Measurements from ENCODE around the gene LMBRD1.

The LMBRD1 gene

GRCh38 chr6:69627625-69628024 lies 169.2 kb downstream of the LMBRD1 start:
- no peak overlapping the region for H3K9ac ChIP-seq (ENCODE audit: low read depth, low read length)
- H3K4me3 ChIP-seq (ENCODE audit: low read length) = no peak overlapping the region
- H3K4me2 ChIP-seq (ENCODE audit: low read length) = no peak overlapping the region
- H3K36me3 ChIP-seq (ENCODE audit: insufficient read depth, low read length) = no peaks in the 10 kb centered on the region
- H3K27me3 ChIP-seq (ENCODE audit: control insufficient read depth, insufficient read depth, low read length) = no peaks in the 10 kb centered on the region
- H3K4me1 ChIP-seq (ENCODE audit: control insufficient read depth, insufficient read depth, low read length) = no peaks in the 10 kb centered on the region
- H3K9me3 ChIP-seq (replicated peaks; ENCODE audit: low read length) = no peaks in the 10 kb centered on the region

- H3K27me3 ChIP-seq (ENCODE audit: control insufficient read depth, insufficient read depth, low read length) = no peaks in the 10 kb centered on the region
- H3K4me2 ChIP-seq (ENCODE audit: low read length) = no peak overlapping the region
- H3K4me1 ChIP-seq (ENCODE audit: control insufficient read depth, insufficient read depth, low read length) = no peaks in the 10 kb centered on the region
- no peak overlapping the region for H3K4me3 ChIP-seq (ENCODE audit: low read length)
- H3K9me3 ChIP-seq (replicated peaks; ENCODE audit: low read length) = no peaks in the 10 kb centered on the region
- H3K36me3 ChIP-seq (ENCODE audit: insufficient read depth, low read length) = no peaks in the 10 kb centered on the region
- H3K9ac ChIP-seq (ENCODE audit: low read depth, low read length) = no peak overlapping the region
These were observed 171.9 kb downstream of the LMBRD1 start for GRCh38 chr6:69624944-69625343.

Data from skeletal muscle satellite cell (primary cell).